Astrocyte of the spinal cord (primary cell): ENCODE results near the gene PPIA.

Experiments used
- DNase-seq: peaks from one replicate; pipeline ENCODE4 v3.0.0; 2011; ENCODE audit warnings: low read depth, low spot score
- H3K4me3 ChIP-seq: 2 replicates; pipeline ENCODE4 v1.5.1; 2011; ENCODE audit warnings: low read depth, mild to moderate bottlenecking, low read length, moderate library complexity
- in situ Hi-C: cut with HindIII; loops from 2 replicates; pipeline ENCODE4 v1.10.0; 2017; ENCODE audit warnings: low sequenced_read_pairs
- TF ChIP-seq, protein P1 (sequence below): IDR thresholded peaks from 2 replicates; pipeline ENCODE4 v1.5.1; 2012; ENCODE audit warnings: low read depth, mild to moderate bottlenecking, low read length, inconsistent platforms

The PPIA gene

DNA sequence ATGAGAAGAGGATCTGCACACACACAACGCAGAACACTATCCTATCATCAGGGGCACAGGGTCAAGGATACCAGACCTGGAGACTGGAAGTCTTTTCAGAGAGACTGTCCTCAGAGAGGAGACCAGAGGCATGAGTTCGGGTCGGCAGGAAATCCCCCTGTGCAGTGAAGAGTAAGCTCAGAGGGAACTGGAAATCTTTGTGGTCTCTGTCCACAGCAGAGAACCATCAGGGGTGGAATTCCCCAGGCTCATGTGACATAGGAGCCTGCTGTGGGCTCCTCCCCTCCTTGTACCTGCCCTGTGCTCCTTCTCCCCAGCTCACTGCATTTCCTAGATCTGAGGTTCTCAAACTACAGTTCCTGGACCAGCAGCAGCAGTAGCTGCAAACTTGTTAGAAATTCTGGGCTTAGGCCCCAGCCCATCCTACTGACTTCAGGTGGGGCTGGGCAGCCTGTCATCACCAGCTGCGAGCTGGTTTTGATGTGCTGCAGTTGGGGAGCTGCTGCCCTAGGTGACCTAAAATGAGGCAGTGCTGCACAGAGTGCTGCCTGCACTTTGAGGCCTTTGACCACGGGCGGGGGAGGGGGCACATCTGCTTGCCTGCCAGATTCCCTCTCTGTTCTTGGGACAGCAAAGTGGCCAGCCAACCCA, 45.4 kb upstream of the PPIA start:
- no peak for DNase-seq
- TF ChIP-seq, protein P1, sequence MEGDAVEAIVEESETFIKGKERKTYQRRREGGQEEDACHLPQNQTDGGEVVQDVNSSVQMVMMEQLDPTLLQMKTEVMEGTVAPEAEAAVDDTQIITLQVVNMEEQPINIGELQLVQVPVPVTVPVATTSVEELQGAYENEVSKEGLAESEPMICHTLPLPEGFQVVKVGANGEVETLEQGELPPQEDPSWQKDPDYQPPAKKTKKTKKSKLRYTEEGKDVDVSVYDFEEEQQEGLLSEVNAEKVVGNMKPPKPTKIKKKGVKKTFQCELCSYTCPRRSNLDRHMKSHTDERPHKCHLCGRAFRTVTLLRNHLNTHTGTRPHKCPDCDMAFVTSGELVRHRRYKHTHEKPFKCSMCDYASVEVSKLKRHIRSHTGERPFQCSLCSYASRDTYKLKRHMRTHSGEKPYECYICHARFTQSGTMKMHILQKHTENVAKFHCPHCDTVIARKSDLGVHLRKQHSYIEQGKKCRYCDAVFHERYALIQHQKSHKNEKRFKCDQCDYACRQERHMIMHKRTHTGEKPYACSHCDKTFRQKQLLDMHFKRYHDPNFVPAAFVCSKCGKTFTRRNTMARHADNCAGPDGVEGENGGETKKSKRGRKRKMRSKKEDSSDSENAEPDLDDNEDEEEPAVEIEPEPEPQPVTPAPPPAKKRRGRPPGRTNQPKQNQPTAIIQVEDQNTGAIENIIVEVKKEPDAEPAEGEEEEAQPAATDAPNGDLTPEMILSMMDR, result no peak
- in situ Hi-C loops, result no loop called here
- no peak overlapping the region for H3K4me3 ChIP-seq

DNA sequence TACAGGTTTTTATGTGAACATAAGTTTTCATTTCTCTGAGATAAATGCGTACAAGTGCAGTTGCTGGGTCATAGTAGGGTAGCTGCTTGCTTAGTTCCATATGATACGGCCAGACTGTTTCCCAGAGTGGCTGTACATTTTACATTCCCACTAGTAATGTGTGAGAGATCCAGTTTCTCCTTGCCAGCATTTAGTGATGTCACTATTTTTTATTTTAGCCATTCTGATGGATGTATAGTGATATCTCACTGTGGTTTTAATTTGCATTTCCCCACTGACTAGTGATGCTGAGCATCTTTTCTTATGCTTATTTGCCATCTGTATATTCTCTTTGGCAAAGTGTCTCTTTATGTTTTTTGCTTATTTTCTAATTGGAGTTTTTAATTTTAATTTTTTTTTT, 43.7 kb upstream of the PPIA start:
- TF ChIP-seq, protein P1, result no peak
- in situ Hi-C loops, result no loop called here
- no peak for DNase-seq
- no peak overlapping the region for H3K4me3 ChIP-seq

DNA sequence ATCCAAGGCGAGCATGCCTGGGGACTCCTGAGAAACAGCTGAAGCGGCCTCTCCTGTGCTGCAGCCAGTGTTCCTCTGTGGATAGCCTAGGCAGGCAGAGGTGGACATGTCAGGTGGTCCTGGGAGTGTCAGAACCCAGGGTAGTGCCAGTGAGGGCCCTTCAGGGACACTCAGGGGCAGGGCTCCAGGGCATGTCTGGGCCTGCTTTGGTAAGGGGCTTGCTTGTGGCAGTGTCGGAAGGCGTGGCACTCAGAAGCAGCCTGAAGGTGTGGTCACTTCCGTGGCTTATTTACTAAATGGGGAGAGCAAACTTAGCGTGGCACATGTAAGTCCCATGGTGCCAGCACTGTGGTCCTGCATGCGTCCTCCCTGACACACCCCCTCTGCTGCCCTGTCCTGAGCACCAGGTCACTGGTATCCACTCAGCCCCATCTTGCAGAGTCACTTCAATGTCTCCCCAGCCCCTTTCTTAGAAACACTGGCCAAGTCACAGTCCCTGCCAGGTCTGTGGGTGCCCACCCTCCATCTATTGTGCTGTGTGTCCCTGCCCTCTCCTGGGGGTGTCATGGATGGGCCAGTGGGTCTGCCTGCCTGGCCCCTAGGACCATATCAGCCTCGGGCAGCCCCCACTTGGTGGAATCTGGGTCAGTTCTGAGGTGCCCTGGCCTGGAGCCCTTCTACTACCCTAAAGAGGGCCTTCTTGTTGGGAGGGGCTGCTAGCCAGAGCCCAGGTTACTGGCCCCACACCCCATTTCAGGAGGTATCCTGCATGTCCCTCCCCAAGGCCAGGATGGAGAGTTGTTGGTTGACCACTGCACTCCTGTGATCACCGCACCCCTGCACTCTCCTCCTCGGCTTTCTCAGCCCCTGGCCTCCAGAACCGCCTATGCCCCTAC, 41.4 kb upstream of the PPIA start:
- in situ Hi-C loops, result no loop called here
- TF ChIP-seq, protein P1, result no peak

DNA sequence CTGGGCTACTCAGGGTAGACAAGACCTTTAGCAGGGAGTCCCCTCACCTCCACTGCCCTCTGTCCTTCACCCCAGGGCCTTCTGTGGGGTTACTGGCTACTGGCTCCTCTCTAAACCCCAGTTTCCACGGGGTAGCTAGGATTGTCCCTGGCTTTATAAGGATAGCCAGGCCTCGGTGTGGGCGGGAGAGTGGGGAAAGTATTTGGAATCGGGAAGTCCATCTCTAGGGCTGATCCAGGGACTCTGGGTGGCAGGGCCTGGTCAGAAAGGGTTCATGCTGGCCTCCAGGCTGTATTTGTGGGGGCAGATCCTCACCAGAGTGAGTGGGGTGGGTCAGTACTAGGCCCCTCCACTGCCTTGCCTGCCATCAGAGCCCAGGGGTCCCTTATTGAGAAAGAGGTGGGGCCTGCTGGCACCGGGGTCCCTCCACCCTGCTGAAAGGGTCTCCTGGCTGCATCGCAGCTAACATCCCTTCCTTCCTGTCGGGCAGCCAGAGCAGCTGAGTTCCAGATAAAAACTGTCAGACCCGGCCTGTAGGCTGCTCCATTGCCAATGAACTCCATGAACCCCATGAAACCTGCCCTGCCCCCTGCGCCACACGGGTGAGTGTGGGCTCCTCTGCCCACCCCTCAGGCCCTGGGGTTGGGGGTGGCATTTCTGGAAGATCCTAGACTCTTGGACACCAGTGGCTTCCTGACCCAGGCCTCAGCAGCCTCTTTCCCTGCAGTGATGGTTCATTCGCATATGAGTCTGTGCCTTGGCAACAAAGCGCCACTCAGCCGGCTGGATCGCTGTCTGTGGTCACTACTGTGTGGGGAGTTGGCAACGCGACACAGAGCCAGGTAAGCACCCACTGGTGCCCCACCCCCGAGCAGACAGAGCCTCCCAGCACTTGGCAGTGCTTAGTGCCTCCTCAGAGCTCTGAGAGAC, 40.5 kb upstream of the PPIA start:
- in situ Hi-C loops, result no loop called here
- TF ChIP-seq, protein P1, result no peak
- no peak for DNase-seq
- no peak overlapping the region for H3K4me3 ChIP-seq

More for the DNA sequence above, 41.4 kb upstream of the PPIA start:
- H3K4me3 ChIP-seq, result no peak overlapping the region
- DNase-seq, result no peak

DNA sequence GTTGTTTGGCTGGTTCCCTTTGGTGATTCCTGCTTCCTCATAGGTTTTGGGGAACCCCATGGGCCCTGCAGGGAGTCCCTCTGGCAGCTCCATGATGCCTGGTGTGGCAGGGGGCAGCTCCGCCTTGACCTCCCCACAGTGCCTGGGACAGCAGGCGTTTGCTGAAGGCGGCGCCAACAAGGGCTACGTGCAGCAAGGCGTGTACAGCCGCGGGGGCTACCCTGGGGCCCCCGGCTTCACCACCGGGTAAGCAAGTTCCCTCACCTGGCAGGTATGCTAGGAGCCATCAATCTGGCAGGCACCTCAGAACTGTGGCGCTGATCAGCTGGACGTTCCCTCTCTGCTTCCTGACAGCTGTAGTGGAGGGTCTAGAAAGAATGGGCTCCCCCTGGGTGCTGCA, 39.6 kb upstream of the PPIA start:
- TF ChIP-seq, protein P1, result no peak
- in situ Hi-C loops, result no loop called here
- no peak for DNase-seq
- H3K4me3 ChIP-seq, result no peak overlapping the region

DNA sequence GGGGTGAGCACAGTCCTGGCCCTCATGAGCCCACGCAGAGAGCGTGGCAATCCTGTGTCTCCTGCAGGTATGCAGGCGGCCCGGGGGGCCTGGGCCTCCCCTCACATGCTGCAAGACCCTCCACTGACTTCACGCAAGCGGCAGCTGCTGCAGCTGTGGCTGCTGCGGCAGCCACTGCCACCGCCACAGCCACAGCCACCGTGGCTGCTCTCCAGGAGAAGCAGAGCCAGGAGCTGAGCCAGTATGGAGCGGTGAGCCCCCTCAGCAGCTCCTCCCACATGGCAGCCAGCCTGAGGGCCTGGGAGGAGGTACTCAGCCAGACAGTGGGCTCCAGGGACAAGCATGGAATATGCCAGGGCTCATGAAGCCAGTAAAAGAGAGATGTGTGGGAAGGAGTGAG, 39.2 kb upstream of the PPIA start:
- TF ChIP-seq, protein P1, result no peak
- DNase-seq, result no peak
- in situ Hi-C loops, result no loop called here
- H3K4me3 ChIP-seq, result no peak overlapping the region
